RWPE1 (cell line): ENCODE measurements around the gene WDFY2.

Experiments used
- CTCF ChIA-PET: fragments of 350-600 bp; sonication (Branson Sonifier 250); formaldehyde crosslinking; extraction: SDS; loops from one replicate; lab custom pipeline; 2021; lab: Yijun Ruan, JAX
- POLR2A ChIA-PET: fragments of 400-600 bp; formaldehyde crosslinking; extraction: SDS; loops from one replicate; lab custom pipeline; 2020; ENCODE audit warnings: antibody characterized with exemption; ENCODE audit not compliant: low non-redundant PET; lab: Yijun Ruan, JAX
- DNase-seq: peaks from one replicate; pipeline ENCODE4 v3.0.0; 2012; ENCODE audit warnings: low spot score
- H3K27ac ChIP-seq: fragments of 450-650 bp; 2 replicates; pipeline ENCODE4 v1.5.1; 2017
- CTCF ChIP-seq: fragments of 450-650 bp; conservative IDR thresholded peaks from 2 replicates; pipeline ENCODE4 v1.5.1; 2017; ENCODE audit warnings: low read depth, mild to moderate bottlenecking

The WDFY2 gene

GRCh38 chr13:51599444-51600176, 15.3 kb downstream of the WDFY2 start:
- no peak for TF ChIP-seq CTCF
- no peak for DNase-seq
- H3K27ac ChIP-seq = no peak overlapping the region
- ChIA-PET CTCF (no interaction called here), POLR2A (no interaction called here)

DNA sequence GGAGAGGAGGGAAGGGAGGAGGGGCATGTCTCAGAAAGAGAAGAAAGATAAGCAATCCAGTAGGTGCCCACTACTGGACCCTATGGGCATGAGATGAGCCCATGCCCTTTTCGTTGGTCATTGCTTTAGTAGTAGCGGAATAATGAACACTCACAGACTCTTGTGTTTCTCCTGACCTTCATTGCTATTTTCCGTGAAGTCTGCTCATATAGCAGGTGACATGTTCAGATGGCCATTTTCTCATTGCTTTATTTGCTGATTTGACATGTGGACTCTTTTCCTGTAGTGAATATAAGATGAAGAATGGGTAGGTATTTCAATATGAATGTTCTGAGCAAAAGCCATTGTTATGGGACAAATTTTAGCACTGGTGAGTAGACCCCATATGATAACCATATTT, 16.4 kb downstream of the WDFY2 start:
- ChIA-PET CTCF (no interaction called here), POLR2A (no interaction called here)

GRCh38 chr13:51601601-51602565, 17.6 kb downstream of the WDFY2 start:
- 0 out of 2 replicates have a peak overlapping the region, but pooled peaks have one; percentile 27 for H3K27ac ChIP-seq
- ChIA-PET CTCF (no interaction called here), POLR2A (no interaction called here)
- TF ChIP-seq CTCF = no peak
- no peak for DNase-seq

More for the DNA sequence above, 16.4 kb downstream of the WDFY2 start:
- H3K27ac ChIP-seq = no peak overlapping the region
- no peak for TF ChIP-seq CTCF
- no peak for DNase-seq

DNA sequence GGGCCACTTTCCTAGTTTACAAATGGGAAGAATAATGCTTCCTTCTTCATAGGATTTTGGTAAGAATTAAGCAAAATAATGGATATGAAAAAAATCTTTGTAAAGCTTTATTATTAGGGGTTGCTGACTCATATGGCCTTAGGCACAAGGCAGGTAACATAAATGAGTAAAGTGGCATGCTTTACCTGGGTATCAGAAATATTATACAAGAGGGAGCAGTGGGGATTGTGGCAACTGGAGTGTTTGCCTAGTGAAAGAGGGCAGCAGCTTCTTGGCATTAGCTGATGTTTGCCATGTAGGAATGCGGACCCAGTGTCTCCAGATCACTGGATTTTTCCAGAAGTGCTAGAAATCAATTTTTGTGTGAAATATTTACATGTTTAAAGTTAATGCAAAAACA, 19.5 kb downstream of the WDFY2 start:
- ChIA-PET POLR2A (no interaction called here), CTCF (no interaction called here)
- peak; percentile 42 for DNase-seq
- no peak for TF ChIP-seq CTCF
- H3K27ac ChIP-seq = no peak overlapping the region

DNA sequence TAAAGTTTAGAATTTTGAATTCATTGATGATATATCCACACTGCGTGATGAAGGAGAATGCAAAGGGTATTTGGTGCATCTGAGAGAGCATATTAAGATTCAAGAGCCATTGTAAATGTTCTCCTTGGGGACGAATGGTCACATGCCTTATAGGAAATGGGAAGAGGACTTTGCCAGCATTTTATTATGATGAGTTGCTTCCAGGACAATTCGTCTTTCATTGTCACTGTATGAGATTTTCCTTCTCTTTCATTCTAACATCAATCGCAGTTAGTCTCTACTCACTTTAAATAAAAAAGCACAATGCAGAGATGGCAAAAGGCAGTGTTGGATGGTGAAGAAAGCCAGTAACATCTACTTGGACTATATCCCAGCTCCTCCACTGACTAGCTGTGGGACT, 21.4 kb downstream of the WDFY2 start:
- ChIA-PET CTCF (interaction anchor here (1.1 kb wide), 1 partner anchor 7 kb away, joined by 3 read pairs; no protein-coding TSS in a partner anchor), POLR2A (no interaction called here)
- H3K27ac ChIP-seq = no peak overlapping the region
- TF ChIP-seq CTCF = no peak
- DNase-seq = no peak

DNA sequence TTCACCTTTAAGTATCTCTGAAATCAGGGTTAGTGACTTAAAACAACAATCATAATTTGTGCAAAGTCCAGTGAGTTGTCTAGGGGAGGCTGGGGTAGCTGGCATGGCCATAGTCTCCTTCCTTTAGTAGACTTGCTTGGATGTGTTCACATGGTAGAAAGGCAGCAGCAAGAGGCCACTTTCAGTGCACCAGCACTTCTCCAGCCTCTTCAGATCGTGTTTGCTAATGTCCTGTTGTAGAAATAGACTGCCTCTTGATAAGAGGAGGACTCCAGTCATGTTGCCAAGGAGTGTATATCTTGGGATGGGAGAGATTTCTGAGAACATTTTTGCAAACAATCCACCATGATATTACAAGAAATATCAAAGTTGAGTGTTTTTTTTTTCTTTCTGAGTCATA, 22.9 kb downstream of the WDFY2 start:
- no peak for DNase-seq
- CTCF ChIA-PET = no interaction called here

More for the DNA sequence above, 22.9 kb downstream of the WDFY2 start:
- TF ChIP-seq CTCF = no peak
- POLR2A ChIA-PET = no interaction called here
- no peak overlapping the region for H3K27ac ChIP-seq
